ENCODE data around the gene ABCB1.
"Not testable (repeated sequence)": the region's sequence is repeated elsewhere in the genome, so short reads cannot be mapped to it uniquely, and the experiment has no call there.

Gene ABCB1

DNA sequence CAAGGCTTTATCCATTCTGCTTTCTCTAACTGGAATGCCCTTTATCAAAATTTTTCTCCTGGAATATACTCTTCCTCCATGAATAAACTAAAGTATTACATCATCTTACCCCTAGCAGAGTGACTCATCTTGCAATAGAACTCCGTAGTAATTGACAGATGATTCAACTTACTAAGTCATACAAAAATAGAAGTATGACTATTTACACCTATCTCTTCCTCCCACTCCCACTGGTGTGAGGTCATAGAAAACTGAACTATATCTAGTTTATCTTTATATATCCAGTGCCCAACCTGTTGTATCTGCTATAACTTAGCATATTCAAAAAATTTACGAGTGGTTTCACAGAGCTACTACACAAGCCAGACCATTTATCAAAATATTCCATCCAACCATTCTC lies 26.1 kb downstream of the ABCB1 start:
- DNase-seq = no peak

DNA sequence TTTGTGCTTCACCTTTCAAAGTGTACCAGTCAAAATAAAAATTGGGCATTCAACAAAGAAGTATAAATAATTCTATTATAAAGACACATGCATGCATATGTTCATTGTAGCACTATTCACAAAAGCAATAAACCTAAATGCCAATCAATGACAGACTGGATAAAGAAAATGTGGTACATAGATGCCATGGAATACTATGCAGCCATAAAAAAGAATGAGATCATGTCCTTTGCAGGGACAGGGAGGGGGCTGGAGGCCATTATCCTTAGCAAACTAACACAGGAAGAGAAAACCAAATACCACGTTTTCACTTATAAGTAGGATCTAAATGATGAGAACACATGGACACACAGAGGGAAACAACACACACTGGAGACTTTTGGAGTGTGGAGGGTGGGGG lies 28.2 kb downstream of the ABCB1 start:
- not testable (repeated sequence) for DNase-seq

DNA sequence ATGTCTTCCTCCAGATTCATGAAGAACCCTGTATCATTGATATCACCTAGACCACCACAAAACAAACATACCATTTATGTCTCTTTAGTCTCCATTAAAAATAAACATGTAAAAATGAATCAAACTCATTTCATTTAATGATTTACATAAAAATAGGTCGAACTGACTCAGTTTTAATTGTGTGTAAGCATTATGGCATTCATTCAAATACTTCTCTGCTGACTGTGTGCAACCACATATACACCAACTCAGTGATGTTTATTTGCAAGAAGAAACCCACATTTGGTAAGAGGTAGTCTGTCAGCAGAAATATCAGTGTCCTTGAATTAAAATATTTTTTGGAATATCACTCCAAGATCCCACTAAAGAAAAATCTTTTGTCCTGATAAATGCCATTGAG lies 30.5 kb downstream of the ABCB1 start:
- no peak for DNase-seq

DNA sequence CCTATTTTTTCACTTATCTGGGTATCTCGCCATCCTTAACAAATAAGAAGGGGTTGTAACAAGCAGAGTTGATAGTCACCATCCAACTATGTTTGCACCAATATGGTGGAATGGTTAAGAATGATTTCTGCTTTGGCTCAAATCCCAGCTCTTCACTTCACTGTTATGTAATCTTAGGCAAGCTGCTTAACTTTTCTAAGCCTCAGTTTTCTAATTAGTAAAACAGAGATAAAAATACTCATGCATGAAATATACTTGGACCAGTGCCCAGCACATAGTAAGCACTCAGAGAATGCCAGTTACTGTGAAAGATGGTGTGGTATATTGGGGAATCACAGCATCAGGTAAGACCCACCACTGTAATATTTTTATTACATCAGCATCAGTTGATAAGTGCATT lies 33.6 kb downstream of the ABCB1 start:
- DNase-seq = no peak

DNA sequence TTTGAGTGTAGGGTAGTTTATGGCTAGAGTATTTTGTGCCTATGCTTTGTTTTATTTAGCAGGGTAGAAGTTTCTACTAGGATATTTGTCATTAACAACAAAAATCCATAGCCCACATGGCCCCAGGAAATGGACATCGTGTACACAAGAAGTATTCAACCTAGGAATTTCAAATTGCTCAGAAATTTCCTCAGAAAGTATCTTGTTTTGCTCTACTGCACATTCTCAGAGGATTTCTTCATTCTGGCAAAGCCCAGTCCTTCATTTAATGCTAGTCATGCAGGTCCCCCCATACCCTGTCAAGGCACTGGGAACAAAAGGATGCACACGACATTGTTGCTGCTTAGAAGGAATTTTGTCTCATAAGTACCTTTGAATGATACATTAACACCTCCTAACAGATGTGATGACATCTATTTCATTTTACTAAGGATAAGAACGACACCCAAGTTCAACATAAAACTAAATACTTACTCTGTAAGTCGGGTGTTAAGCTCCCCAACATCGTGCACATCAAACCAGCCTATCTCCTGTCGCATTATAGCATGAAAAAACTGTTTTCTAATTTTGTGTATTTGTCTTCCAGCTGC lies 34.3 kb downstream of the ABCB1 start:
- DNase-seq = no peak

DNA sequence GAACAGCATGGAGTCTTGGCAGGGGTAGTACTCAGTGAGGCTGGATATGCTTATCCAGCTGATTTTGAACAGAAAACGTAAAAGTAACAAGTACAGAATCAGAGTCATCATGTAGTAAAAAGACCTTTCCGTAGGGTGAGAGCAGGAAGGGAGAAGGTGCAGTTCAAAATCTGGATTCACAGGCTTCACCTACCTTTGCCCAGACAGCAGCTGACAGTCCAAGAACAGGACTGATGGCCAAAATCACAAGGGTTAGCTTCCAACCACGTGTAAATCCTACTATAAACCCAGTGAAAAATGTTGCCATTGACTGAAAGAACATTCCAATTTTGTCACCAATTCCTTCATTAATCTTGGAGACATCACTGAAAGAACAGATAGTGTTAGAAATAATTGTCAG lies 34.8 kb downstream of the ABCB1 start:
- DNase-seq = no peak

DNA sequence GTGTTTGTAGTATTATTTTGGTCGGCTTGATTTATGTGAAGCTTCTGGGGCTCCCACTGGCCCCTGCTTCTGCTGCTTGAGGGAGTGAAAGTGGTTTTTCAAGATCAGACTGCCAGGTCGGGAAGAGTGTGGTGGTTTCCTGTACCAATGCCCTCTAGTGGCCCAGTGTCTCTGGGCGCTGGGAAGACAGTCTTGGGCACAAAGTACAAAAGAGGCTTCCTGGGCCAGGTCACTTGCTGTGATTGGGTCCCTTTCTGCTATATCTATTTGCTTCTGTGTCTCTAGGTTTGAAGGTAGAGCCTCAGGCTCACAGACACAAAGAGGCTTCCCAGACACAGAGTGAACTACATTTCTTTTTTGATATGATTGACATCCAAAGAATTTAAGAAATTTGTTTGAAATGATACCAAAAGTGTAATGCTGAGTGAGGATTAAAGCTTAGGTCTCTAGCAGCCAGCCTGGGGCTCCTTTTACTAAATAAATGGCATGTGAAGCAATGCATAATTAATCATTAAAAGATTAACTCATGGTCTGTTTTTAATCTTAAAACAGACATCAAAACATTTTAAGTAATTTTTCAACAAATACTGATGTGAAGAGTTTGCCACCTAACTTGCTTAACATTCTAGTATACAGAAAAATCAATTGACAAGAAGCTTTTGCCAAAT lies 36.3 kb downstream of the ABCB1 start:
- DNase-seq = no peak

DNA sequence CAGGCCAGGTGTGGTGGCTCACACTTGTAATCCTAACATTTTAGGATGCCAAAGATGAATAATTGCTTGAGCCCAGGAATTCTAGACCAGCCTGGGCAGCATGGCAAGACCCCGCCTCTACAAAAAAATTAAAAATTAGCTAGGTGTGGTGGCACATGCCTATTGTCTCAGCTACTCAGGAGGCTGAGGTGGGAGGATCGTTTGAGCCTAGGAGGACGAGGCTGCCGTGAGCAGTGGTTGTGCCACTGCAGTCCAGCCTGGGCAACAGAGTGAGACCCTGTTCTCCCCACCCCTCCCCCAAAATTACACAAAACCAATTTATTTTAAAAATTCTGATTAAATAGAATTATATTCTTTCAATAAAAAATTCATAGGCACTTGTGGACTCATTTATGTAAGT lies 39.0 kb downstream of the ABCB1 start:
- DNase-seq = no peak

DNA sequence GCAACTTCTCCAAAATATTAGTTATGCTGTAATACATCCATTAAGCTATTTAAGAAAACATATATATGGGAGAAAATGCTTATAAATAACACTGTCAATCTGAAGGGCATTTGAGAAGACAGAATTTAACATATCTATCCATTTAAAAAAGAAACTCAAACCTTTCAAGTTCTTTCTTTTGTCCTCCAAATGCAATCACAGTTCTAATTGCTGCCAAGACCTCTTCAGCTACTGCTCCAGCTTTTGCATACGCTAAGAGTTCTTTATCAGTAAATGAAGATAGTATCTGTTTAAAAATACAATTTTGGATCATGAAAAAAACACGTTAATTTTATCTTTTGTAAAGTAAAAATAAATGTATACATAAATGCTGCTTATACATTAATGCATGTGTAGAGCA lies 39.6 kb downstream of the ABCB1 start:
- no peak for DNase-seq

DNA sequence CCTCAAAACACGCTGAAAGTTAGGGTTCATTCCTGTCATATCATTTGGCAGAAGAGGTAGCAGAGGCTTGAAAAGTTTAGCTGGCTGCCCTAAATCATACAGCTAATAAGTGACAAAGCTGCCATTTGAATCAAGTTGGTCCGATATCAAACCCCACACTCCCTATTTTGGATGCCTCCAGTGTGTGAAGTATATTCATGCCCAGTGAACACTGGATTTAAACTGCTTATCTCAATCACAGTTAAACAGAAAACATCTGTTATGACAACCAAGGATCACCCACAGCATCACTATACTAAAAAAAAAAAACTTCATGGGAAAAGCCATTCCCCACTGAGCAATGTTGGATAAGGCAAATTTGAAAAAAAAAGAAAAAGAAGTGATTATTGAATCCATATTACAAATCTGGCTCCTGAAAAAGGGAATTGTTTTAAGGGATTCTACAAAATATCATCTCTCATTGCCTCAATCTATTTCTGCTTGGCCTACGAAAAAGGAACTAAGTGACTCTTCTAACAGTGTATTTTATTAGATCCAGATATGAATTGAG lies 48.3 kb downstream of the ABCB1 start:
- DNase-seq = no peak

DNA sequence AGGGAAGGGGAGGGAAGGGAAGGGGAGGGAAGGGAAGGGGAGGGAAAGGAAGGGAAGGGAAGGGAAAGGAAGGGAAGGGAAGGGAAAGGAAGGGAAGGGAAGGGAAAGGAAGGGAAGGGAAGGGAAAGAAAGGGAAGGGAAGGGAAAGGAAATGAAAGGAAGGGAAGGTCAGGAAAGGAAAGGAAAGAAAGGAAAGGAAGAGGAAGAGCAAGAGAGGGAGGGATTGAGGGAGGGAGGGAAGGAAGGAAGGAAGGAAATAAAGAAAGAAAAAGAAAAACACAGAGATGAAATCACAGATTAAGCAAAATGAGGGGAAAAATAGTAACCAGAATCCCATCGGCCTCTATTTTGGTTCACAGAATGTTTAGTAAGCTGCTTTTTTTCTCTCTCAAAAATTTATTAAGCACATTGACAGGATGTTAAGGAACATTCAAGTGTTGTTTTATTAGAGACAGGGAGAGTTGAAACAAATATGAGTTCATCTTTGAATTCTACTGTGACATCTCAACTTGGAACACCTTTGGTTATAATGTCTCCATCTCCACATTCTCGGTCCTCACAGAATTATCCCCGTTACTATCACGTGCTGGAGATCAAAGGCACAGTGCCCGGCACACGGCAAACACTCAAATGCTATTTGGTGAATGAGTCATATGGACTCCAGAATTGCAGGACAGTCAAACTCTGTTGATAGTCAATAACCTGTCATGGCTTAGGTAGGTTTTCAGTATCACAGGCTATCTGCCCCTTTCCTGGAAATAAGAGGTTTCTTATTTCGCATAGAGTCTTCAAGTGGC lies 52.4 kb downstream of the ABCB1 start:
- DNase-seq = no peak

DNA sequence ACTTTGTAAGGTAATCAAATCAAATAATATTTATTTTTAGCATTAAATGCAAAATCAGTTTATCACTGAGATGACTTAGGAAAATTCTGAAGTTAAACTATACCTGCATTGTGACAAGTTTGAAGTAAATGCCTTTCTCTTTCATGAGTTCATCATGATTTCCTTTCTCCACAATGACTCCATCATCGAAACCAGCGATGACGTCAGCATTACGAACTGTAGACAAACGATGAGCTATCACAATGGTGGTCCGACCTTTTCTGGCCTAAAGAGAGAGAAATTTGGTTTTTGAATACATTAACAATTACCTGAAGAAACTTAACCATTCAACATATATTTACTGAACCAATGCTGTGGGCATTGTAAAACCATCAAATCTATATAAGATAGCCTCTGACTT lies 54.9 kb downstream of the ABCB1 start:
- no peak for DNase-seq

DNA sequence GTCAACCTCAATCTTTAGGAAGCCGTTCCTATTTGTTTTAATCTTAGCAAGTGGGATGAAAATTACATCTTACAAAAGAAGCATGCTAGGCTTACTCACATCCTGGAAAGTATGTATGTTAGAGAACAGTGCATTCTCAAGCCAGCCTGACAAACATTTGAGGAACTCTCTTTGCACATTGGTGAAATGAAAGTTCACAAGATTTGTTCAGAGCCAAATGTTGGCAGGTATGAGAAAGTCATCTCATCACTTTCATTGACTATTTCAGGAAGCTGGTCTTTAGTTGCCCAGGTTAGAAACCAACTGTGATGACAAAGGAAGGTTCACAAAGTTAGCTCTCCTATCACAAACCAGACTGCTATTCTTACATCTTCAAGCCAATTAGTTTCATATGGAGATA lies 57.1 kb downstream of the ABCB1 start:
- DNase-seq = no peak

DNA sequence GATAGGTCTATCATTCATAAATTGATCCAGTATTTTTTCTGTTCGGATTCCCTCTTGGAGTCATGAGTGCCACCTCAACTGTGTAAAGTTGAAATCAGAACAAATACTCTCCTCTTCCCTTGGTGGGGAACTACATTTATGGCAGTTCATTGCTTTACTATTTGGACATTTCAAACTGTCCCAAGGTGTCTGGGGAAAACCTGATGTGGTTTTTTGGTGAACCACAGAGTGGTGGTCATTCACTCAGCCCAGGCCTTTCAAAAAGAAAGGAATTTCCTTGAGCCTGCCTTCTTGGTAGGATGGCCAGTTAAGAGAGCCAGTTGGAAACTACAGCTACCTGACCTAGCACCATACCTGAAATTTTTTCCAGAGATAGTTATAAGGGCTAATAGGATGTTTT lies 59.0 kb downstream of the ABCB1 start:
- no peak for DNase-seq

DNA sequence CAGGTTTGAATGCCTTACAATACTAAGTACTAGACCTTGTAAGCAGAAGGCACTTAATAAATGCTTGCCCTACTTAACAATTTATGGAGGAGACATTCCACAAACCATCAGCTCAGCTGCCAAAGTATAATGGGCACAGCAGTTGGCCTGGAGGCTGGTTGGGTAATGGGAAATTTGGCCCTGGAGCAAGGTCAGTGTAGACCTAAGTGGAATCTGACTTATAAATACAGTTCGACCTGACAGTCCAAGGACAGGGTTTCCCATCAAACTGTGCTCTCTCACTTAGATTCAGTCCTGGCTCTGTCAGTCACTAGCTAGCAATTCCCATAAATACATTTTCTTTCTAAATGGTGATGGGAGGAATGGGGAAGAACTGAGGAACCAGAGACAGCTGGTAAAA lies 62.6 kb downstream of the ABCB1 start:
- DNase-seq = no peak

DNA sequence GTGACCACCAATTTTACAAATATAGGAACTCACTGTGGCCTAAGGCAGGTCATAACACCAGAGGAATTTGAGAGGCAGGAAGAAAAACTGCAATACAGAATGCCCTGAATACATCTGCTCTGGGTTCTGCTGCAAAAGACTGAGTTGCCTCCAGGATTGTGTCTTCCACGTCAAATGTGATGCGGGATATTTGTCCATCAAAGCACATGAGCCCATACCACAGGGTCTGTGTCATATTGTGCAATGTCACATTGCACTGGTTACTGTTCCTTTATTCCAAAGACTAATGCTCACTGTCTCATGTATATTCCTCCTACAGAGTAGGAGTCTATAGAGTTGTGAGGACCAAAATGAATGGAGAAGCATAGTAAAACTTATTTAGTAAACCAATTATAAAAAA lies 66.6 kb downstream of the ABCB1 start:
- DNase-seq = no peak

DNA sequence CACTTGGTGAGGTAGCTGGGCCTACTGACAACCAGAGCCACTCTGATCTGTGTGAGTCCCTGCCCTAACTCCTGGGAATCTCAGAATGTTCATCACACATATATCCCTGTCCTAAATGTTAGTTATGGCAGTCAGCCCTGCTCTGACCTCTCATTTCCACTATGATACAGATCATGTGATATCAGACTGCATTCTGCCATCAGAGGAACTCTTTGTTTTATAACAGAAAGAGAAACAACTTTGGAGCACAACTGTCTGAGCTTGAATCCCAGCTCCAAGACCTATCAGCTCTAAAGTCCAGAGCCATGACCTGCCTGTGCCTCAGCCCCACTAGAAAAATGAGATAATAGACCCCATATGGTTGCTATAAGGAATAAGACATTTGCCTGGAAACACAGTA lies 70.6 kb downstream of the ABCB1 start:
- no peak for DNase-seq

DNA sequence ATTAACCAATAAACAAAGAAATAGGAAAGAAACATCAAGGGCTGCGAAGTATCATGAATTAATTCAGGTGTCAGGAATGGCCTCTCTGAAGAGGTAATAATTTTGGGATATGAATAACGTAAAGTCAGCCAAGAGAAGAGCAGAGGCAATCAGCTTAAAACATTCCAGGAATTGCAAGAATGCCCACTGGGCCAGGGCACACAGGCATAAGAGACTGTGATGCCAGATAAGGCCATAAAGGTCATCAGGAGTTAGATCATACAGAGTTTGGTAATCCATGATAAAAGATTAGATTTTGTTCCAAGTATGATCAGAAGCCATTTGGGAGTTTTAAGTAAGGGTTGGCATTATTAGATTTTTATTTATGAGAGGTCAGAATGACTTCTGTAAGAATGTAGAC lies 72.0 kb downstream of the ABCB1 start:
- no peak for DNase-seq

DNA sequence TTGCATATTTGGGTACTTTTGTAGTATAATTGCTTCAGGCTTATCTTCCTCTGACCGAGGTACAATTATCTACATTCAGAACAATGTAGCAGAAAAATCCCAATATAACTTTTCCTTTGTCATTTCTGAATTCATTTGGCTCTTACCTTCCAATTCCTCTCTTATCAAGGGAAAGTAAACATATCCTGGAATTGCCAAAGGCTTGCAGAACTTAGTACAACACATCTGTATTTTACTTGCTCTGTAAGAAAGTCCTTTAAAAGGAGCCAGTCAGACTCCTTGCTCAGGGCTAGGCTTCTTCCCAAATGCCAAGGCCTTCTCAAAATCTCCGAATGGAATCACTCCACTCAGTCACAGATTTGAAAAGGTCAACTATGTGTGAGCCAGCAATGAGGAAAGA lies 81.9 kb downstream of the ABCB1 start:
- no peak for DNase-seq

DNA sequence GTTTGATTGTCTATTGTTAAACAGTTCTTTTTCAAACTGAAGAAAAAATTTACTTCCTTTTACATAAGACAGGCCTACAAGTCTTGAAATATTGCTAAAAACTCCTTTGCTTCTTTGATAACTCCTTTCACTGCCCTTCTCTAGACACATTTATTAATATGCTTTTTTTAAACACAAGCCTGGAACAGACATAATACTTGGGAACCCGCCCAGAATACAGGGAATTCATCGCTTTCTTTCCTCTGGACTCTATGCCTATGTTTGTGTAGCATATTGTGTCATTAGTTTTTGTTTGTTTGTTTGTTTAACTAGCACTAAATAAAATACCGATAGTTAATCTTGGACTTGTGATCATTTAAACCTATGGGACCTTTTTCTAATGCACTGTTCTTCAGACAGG lies 82.8 kb downstream of the ABCB1 start:
- DNase-seq = no peak

DNA sequence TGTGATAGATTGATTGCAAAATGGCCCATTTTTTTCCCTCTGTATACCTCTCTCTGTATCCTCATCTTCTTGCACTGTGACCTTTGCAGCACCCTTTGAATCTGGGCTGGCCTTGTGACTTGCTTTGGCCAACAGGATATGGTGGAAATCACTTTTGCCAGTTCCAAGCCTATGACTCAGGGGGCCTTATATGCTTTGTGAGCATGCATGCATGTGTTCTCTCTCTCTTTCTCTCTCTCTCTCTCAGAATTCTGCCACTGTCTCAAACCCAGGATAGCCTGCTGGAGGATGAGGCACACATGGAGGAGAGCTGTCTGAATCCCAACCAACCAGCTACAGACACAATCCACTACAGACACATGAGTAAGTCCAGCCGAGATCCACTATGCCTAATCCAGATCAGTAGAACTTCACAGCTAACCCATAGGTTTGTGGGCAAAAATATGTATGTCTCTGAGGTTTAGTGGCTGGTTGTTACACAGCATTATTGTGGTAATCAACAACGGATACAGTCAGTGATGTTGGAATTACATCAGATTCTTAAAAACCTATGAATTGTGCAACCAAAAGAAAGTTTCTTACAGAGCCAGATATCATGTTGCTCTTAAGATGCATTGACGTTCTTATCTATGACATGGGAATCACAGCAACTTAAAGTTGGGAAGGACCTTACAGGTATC lies 83.4 kb downstream of the ABCB1 start:
- DNase-seq = no peak

DNA sequence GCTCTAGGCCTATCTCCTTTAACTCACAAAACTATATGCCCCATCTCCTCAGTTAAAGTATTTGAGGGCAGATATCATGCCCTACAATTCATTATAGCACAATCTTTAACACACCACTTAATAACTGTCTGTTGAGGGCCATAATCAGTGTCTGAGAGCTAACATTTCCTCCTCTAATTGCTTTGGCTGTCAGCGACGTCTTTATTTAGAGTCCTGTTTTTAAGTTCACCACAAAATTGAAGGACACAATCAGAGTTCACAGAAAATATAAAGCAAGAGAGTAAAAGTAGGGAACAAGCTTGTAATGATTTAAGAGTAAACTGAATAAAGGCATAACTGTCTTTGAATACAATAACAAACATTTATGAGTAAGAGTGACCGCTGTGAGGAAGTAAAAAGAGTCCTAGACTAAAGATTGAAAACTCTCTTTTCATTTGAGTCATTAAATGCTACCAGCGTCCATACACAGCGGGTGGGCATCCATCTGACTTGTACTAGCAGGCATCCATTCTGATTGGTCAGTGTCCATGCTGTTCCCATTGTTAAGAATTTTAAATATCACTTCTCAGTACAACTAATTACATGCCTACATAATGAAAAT lies 86.8 kb downstream of the ABCB1 start:
- no peak for DNase-seq

DNA sequence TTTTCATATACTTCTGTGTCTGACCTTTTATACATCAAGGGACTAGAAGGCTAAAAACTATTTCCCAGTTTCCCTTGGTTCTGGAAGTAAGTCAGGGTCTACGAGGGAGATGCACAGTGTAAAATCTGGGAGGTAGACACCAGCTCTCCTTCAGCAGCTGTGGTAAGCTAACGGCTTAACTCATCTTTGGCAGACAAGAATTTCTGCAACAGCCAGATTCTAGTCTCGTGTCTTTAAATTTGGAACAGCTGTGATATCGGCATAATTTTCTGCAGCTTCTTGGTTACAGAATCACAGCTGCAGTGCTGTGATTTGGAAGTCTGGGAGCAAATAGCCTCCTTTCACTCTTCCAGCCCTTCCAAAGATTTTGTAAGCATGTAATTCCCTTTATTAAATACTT lies 87.8 kb downstream of the ABCB1 start:
- DNase-seq = no peak
